Chondrocyte (in vitro differentiated cells): ENCODE results near the gene SULT1A3. TPM values are rescaled to one million over a fixed set of nuclear protein-coding genes. Genes with fewer than 3 reads are reported as not detected.

Source experiments
- DNase-seq: peaks from one replicate; pipeline ENCODE4 v3.0.0; 2021; ENCODE audit warnings: mixed read lengths, low spot score
- H3K27ac Mint-ChIP-seq: one replicate; pipeline ENCODE4 v1.8.0; 2021; ENCODE audit warnings: mild to moderate bottlenecking, moderate library complexity, mixed read lengths; ENCODE audit not compliant: unreplicated experiment
- H3K27me3 Mint-ChIP-seq: 2 replicates; pipeline ENCODE4 v1.8.0; 2021; ENCODE audit warnings: low read depth, mixed read lengths
- H3K36me3 Mint-ChIP-seq: 2 replicates; pipeline ENCODE4 v1.8.0; 2021; ENCODE audit warnings: low read depth, mixed read lengths
- H3K4me1 Mint-ChIP-seq: 2 replicates; pipeline ENCODE4 v1.8.0; 2021; ENCODE audit warnings: low read depth, mild to moderate bottlenecking, mixed read lengths
- H3K4me3 Mint-ChIP-seq: one replicate; pipeline ENCODE4 v1.8.0; 2021; ENCODE audit warnings: mild to moderate bottlenecking, moderate library complexity, mixed read lengths; ENCODE audit not compliant: unreplicated experiment
- H3K9me3 Mint-ChIP-seq: 2 replicates; pipeline ENCODE4 v1.8.0; 2021; ENCODE audit warnings: low read depth, mixed read lengths
- total RNA-seq: library from RNA; stranded (reverse); gene quantifications from 3 replicates; pipeline ENCODE4 v1.2.1, GENCODE V29; 2021
- TF ChIP-seq, protein P1 (sequence below): fragments of 200-600 bp; sonication (generic); IDR thresholded peaks from 2 replicates; pipeline ENCODE4 v1.5.0; 2021; ENCODE audit warnings: antibody characterized with exemption, mild to moderate bottlenecking, moderate library complexity

SULT1A3 gene
- total RNA-seq, 1 donor from 2014 or later = 14.1 TPM

DNA sequence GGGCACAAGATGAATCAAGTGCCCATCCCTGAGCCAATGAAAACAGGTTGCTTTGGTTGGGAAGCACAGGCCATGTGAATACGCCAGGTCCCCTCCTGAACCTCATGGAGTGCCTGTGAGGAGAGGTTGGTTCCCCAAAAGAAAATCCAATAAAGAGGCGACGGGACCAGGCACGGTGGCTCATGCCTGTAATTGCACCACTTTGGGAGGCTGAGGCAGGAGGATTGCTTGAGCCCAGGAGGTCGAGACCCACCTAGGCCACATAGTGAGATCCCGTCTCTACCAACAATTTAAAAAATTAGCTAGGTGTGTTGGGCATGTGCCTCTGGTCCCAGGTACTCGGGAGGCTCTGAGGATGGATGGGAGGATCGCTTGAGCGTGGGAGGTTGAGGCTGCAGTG is 19.1 kb upstream of the SULT1A3 start:
- Mint-ChIP-seq H3K4me1 (peaks cover 9% of the 10 kb centered on the region), H3K27ac (no peak overlapping the region), H3K36me3 (no peaks in the 10 kb centered on the region), H3K9me3 (no peaks in the 10 kb centered on the region), H3K27me3 (no peaks in the 10 kb centered on the region), H3K4me3 (no peak overlapping the region)
- DNase-seq = no peak
- TF ChIP-seq, protein P1, sequence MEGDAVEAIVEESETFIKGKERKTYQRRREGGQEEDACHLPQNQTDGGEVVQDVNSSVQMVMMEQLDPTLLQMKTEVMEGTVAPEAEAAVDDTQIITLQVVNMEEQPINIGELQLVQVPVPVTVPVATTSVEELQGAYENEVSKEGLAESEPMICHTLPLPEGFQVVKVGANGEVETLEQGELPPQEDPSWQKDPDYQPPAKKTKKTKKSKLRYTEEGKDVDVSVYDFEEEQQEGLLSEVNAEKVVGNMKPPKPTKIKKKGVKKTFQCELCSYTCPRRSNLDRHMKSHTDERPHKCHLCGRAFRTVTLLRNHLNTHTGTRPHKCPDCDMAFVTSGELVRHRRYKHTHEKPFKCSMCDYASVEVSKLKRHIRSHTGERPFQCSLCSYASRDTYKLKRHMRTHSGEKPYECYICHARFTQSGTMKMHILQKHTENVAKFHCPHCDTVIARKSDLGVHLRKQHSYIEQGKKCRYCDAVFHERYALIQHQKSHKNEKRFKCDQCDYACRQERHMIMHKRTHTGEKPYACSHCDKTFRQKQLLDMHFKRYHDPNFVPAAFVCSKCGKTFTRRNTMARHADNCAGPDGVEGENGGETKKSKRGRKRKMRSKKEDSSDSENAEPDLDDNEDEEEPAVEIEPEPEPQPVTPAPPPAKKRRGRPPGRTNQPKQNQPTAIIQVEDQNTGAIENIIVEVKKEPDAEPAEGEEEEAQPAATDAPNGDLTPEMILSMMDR = no peak

DNA sequence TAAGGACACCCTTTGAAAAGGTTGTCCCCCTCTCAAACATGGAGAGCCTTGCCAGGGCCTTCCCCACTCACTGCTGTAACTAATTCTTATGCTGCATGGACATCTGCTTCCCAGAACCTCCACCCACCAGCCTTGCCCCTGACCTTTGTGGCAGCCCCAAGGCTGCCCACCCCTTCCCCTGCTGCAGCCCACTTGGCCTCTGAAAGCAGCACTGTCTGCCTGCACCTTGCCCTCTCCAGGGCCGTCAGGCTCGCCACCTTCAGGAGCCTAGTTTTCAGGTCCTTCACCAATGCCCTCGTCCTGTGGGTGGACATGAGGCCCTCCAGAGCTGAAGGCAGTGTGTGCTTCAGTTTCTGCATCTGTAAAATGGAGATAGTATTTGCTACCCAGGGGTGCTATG is 18.3 kb upstream of the SULT1A3 start:
- no peak overlapping the region for H3K27ac Mint-ChIP-seq
- no peaks in the 10 kb centered on the region for H3K36me3 Mint-ChIP-seq

DNA sequence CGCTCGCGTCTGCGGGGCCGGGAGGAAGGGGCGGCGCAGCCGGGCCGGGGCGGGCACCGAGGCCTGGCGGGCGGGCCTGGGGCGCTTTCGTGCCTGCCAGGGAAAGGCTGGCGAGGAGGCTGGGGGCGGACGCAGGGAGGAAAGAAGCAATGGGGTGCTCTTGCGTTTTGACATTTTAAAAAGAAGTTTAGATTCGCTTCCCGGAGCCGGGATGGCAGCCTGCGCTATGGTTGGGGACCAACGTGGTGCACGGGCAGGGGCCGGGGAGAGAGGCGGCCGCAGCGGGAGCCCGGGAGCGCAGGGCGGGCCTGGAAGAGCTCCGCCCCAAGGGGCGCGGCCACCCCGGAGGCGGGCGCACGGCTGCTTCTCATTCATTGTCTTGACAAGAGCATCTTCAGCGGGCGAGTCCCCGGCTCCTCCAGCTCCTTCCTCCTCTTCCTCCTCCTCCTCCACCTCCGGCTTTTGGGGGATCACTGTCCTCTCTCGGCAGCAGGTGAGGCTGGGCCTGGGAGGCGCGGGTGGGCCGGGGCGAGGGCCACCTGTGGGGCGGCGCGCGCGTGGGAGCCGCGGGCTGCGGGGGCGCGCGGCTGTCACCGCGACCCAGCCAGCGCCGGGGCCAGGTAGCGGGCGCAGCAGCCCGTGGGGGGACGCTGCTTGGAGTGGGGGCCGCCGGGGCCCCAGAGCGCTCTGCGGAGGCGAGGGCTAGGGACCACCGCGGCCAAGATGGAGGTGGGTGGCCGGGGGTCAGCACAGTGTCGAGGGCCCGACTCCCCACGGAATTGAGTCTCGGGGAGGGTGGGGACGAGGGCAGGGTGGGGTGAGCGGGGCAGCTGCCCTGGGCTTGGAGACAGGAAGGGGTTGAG is 15.6 kb upstream of the SULT1A3 start, which contains the start of gene CORO1A:
TSS of gene CORO1A (plus strand) at position 370 of the 863 bp plus-strand sequence. CDS start 1,608 bp downstream, outside the sequence.
- peaks cover 9% of the 10 kb centered on the region for H3K4me1 Mint-ChIP-seq
- no peaks in the 10 kb centered on the region for H3K36me3 Mint-ChIP-seq
- no peaks in the 10 kb centered on the region for H3K9me3 Mint-ChIP-seq
- DNase-seq = peak; percentile 94
- TF ChIP-seq, protein P1 = no peak
- H3K4me3 Mint-ChIP-seq = peak within 1 kb of the TSS; percentile 82
- H3K27me3 Mint-ChIP-seq = no peaks in the 10 kb centered on the region
- peak within 1 kb of the TSS; percentile 77 for H3K27ac Mint-ChIP-seq

More for the DNA sequence above, 18.3 kb upstream of the SULT1A3 start:
- Mint-ChIP-seq H3K9me3 (no peaks in the 10 kb centered on the region), H3K4me1 (peaks cover 9% of the 10 kb centered on the region), H3K4me3 (no peak overlapping the region), H3K27me3 (no peaks in the 10 kb centered on the region)
- no peak for DNase-seq
- TF ChIP-seq, protein P1 = no peak

DNA sequence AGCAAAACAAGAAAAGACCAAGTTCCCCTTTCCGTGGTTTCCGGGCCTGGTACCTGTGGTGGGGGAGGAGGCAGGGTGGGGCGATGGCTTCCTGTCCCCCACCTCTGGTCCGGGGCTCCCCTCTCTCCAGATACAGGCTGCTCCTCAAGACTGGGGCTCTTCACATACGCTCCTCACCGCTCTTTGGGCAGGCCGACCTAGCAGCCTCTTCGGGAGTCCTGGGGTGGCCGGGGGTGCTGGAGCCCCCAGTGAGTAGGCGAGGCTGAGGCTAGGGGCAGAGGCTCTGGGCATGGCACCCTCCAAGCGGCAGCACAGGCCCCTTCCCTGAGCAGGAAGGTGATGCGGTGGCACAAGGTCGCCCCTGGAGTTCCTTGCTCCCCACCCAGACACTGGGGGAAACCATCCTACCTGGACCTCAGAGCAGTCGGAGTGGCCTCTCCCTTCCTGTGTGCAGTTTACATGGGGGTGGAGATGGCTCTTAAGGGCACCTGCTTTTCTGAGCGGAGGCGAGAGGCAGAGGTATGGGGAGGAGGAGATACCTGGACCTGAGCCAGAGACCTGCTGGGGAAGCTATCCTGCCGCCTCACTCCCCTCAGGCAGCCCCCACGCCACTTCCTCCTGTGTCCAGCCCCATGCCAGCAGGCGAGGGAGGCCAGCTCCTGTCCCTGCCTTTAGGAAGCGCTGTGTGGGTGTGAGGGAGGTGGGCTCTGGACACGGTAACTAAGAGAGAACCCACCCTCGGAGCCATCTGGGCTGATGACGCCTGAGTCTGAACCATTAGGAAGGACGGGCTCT is 14.8 kb upstream of the SULT1A3 start:
- Mint-ChIP-seq H3K27me3 (no peaks in the 10 kb centered on the region), H3K27ac (no peak overlapping the region), H3K36me3 (no peaks in the 10 kb centered on the region), H3K4me1 (peaks cover 9% of the 10 kb centered on the region), H3K4me3 (peak overlapping the region; percentile 56), H3K9me3 (no peaks in the 10 kb centered on the region)
- DNase-seq = no peak
- TF ChIP-seq, protein P1 = no peak
